ENCODE data around the gene NR4A1. TPM values are rescaled to one million over a fixed set of nuclear protein-coding genes. Genes with fewer than 3 reads are reported as not detected.

Gene NR4A1
- total RNA-seq = 5.3 TPM

- peak; percentile 90 to 98 for DNase-seq (ENCODE audit: low spot score in 2 of 2)
- FAIRE-seq = no peak
These were observed at the start of gene NR4A1 for GRCh38 chr12:52050758-52051541. Gene NR4A1, plus strand, starts transcription at chr12:52051442. Its CDS starts 2,887 bp downstream, at chr12:52054329.

GRCh38 chr12:52003016-52003550, 48.2 kb upstream of the NR4A1 start:
- FAIRE-seq (no peak), DNase-seq (ENCODE audit: low spot score in 2 of 2) (no peak)

- FAIRE-seq (no peak), DNase-seq (ENCODE audit: low spot score in 2 of 2) (no peak)
These were observed 47.7 kb upstream of the NR4A1 start for GRCh38 chr12:52003591-52003990.

GRCh38 chr12:52004042-52004648, 47.1 kb upstream of the NR4A1 start:
- peak in 1 of 2 donors; percentile 73 for DNase-seq (ENCODE audit: low spot score in 2 of 2)
- FAIRE-seq = no peak

GRCh38 chr12:52005218-52005902, 45.9 kb upstream of the NR4A1 start:
- no peak for DNase-seq (ENCODE audit: low spot score in 2 of 2)
- no peak for FAIRE-seq

GRCh38 chr12:52005903-52006703, 45.1 kb upstream of the NR4A1 start:
- DNase-seq (ENCODE audit: low spot score in 2 of 2) (peak in 1 of 2 donors; percentile 50), FAIRE-seq (no peak)

- FAIRE-seq = no peak
- peak; percentile 82 to 91 for DNase-seq (ENCODE audit: low spot score in 2 of 2)
These were observed 44.5 kb upstream of the NR4A1 start, which contains the start of gene TAMALIN for GRCh38 chr12:52006726-52007157. Gene TAMALIN, plus strand, starts transcription at chr12:52006946. Its CDS starts 74 bp downstream, at chr12:52007020.

GRCh38 chr12:52007158-52007921, 43.9 kb upstream of the NR4A1 start:
- no peak for DNase-seq (ENCODE audit: low spot score in 2 of 2)
- FAIRE-seq = no peak

- FAIRE-seq (no peak), DNase-seq (ENCODE audit: low spot score in 2 of 2) (no peak)
These were observed 43.2 kb upstream of the NR4A1 start for GRCh38 chr12:52007982-52008510.

GRCh38 chr12:52009081-52009751, 42.0 kb upstream of the NR4A1 start:
- FAIRE-seq (no peak), DNase-seq (ENCODE audit: low spot score in 2 of 2) (no peak)

- FAIRE-seq (no peak), DNase-seq (ENCODE audit: low spot score in 2 of 2) (peak; percentile 81 to 85)
These were observed 41.1 kb upstream of the NR4A1 start for GRCh38 chr12:52010152-52010622.

- DNase-seq (ENCODE audit: low spot score in 2 of 2) = no peak
- no peak for FAIRE-seq
These were observed 40.3 kb upstream of the NR4A1 start for GRCh38 chr12:52010692-52011601.

GRCh38 chr12:52011602-52012214, 39.5 kb upstream of the NR4A1 start:
- DNase-seq (ENCODE audit: low spot score in 2 of 2) = no peak
- FAIRE-seq = no peak

- no peak for FAIRE-seq
- no peak for DNase-seq (ENCODE audit: low spot score in 2 of 2)
These were observed 37.5 kb upstream of the NR4A1 start for GRCh38 chr12:52013626-52014310.

- DNase-seq (ENCODE audit: low spot score in 2 of 2) (no peak), FAIRE-seq (no peak)
These were observed 36.4 kb upstream of the NR4A1 start for GRCh38 chr12:52014567-52015530.

Data from frontal cortex (tissue), 4 donors.